Cortex of kidney (tissue), 1 donor: ENCODE measurements around the gene NCOA1.
"Not testable (repeated sequence)": the region's sequence is repeated elsewhere in the genome, so short reads cannot be mapped to it uniquely, and the experiment has no call there.

Source experiments
- DNase-seq: peaks from one replicate; lab custom pipeline; 2025; lab: John Stamatoyannopoulos, UW

Gene NCOA1

DNA sequence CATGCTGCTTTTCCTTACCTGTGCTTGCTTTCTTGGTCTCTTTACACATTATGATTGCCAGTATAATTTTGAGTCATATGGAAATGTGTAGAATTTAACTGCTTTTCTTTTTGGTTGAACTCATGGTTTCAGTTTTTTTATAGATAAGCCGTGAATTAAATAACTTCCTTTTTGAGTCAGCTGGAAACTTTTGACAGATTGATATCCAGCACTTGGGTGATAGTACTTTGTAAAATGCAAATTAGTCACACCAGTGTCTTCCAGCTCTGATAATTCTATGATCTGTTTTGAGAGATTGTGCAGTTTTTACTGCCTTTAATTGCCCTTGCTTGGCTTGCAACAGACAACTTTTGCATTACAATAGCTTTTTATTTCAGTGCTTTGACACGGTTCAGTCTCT, 86.4 kb downstream of the NCOA1 start:
- DNase-seq = no peak

DNA sequence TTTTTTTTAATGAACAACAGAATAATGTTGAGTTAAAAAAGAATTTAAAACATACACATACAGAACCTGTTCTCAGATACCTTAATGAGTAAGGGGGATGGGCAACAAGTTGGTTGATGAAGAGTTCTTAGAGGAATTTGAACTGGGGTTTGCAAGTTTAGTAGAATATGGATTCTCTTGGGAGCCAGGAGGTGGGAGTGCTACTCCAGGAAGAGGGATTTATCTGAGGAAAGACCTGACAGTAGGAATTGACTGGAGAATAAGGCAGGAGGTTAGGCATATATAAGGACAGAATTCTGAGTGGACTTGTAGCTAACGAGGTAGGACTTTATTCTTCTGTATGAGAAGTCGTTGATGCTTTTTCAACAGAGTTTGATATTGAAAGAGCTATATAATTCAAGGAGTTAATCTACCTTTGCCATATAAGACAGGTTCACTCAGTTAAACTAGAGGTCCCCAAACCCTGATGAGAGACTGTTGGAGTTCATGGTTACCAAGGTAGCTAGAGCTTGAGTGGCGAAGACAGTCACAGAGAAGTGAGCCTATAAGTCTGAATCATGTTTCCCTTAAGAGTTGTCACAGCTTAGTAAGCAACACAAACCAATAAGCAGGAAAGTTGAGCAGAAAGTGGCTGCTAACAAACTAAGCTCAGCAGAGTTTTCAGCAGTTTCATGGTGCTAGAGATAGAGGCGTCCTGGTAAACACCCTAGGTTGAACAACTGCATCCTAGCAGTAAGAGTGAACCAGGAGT, 88.2 kb downstream of the NCOA1 start:
- no peak for DNase-seq

DNA sequence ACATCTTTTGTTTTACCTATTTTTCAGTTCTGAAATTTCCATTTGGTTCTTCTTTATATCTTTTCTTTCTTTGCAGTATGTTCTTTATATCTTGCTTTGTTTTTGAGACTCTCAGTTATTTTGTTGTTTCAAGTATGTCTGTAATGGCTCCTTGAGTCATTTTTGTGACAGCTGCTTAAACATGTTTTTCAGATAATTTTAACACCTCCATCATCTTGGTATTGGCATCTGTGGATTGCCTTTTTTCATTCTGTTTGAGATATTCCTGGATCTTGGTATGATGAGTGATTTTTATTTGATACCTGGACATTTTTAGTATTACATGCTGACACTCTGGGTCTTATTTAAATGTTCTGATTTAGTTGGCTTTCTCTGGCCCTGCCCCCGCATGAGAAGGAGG, 89.5 kb downstream of the NCOA1 start:
- no peak for DNase-seq

DNA sequence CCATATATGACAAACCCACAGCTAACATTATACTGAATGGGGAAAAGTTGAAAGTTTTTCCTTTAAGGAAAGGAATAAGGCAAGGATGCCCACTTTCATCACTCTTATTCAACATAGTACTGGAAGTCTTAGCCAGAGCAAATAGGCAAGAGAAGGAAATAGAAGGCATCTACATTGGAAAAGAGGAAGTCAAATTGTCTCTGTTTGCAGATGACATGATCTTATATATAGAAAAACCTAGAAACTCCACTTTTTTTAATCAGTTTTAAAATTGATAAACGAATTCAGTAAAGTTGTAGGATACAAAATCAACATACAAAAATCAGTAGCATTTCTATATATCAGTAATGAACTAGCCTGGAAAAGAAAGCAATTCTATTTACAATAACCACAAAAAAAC, 90.9 kb downstream of the NCOA1 start:
- not testable (repeated sequence) for DNase-seq

DNA sequence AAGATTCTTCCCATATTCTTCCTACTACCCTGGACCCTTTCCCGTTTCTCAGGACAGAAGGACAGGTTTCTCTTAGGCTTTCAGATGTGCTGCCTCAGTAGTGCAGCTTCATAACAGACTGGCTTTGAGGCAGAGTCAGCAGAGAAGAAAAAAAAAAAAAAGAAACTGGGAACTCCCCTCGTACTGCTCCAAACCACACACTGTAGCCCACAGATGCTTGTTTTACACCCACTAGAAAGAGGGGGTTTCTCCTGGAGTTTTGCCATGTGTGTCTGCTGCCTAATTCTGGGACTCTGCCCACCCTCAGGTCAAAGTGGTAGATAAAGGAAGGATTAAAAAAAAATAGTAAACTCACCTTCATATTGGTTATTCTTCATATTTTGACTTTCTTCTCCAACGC, 95.9 kb downstream of the NCOA1 start:
- no peak for DNase-seq

DNA sequence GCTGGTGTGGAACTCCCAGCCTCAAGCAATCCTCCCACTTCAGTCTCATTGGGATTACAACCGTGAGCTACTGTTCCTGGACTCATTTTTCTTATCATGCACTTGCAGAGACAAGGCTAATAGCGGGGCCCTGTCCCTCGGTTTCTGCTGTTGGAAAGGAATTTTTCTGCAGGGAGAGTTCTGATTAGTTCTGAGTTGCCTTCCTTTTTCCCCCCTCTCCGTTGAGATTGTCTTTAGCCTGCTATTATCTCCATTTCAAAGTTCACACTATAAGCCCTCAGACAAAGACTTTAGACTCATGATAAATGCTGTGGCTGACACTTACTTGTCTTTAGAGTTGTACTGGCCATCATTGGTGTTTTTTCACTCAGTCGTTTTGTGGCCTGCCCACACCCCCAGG, 97.2 kb downstream of the NCOA1 start:
- no peak for DNase-seq

DNA sequence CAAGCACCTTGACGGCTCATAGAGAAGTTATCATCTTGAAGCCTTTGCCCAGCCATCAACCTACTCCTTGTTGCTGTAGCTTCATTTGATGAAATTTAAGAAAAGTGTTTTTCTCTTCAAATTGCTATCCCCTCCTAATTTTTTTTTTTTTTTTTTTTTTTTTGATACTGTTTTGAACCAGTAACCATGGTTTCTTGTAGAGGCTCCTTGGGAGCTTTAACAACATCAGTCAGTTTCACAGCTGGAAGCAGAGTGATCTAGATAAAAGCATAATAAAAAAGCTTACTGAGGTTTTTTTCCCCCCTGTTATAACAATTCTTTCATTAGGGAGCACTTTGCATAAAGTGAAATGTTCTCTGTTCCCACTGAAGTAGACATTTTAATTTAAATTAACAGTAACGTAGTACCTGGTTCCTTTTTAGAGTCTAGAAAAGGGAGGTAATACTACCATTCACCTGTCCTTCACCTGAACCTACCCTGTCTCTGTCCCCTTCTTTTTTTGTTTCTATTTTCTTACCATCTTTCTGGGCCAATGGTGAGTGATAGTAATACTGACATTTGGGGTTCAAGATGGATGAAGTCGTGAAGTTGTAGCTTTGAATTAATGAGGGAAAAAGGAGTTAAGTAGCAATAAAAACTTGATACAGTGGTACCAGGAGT, 101.5 kb downstream of the NCOA1 start:
- DNase-seq = no peak

DNA sequence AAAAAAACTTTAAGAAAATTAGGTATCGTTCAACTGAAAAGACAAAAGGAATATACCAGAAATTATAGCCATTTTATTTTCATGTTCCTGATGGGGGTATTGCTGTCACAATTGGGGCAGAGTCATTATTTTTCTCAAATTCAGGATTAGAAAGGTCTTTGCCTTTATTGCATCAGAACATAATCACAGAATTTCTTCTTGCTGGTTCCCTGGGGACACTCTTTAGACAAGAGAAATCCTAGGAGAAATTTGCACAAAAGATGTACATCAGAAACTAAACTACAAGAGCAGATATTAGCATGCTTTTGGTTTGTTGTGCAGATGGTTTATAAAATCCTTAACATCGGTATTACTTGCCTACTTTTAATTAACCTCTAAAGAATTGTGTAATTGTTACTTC, 103.2 kb downstream of the NCOA1 start:
- no peak for DNase-seq

DNA sequence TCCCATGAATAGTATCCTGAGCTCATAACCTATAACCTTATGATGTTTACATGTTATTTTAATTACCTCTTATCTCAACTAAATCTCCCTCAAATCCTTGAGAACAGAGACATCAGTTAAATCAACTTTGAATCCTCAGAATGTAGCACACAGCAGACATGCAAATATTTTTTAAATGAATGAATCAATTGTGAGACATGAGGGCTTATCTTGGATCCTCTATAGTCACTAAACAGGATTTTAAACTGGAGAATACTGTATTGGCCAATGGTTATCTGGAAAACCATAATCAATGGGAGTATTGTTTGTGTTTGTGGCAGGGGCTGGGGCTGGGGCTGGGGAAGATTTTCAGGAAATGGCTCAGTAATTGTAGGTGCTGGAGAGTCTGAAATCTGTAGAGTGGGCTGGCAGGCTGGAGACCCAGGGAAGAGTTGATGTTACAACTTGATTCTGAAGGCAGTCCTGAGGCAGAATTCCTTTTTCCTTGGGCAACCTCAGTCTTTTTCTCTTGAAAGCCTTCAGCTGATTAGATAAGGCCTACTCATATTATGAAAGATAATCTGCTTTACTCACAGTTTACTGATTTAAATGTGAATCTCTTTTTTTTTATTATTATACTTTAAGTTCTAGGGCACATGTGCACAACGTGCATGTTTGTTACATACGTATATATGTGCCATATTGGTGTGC, 106.3 kb downstream of the NCOA1 start:
- DNase-seq = no peak

DNA sequence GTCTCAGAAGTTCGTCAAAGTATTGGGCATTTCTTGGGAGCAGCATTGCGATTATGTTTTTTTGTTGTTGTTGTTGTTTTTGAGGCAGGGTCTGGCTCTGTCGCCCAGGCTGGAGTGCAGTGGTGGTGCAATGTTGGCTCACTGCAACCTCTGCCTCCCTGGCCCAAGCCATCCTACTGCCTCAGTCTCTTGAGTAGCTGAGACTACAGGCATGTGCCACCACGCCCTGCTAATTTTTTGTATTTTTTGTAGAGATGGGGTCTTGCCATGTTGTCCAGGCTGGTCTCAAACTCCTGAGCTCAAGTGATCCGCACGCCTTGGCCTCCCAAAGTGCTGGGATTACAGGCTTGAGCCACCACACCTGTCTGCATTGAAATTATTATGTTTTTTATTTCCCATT, 109.1 kb downstream of the NCOA1 start:
- DNase-seq = not testable (repeated sequence)

DNA sequence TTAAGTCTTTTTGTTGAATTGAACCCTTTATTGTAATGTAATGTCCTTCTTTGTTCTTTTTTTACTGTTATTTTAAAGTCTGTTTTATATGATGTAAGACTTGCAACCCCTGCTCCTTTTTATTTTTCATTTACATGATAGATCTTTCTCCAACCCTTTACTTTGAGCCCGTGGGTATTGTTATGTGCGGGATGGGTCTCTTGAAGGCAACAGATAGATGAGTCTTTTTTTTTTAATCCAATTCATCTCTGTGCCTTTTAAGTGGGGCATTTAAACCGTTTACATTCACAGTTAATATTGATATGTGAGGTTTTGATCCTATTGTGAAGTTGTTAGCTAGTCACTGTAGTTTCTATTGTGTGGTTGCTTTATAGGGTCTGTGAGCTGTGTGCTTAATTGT, 120.6 kb downstream of the NCOA1 start:
- DNase-seq = no peak

DNA sequence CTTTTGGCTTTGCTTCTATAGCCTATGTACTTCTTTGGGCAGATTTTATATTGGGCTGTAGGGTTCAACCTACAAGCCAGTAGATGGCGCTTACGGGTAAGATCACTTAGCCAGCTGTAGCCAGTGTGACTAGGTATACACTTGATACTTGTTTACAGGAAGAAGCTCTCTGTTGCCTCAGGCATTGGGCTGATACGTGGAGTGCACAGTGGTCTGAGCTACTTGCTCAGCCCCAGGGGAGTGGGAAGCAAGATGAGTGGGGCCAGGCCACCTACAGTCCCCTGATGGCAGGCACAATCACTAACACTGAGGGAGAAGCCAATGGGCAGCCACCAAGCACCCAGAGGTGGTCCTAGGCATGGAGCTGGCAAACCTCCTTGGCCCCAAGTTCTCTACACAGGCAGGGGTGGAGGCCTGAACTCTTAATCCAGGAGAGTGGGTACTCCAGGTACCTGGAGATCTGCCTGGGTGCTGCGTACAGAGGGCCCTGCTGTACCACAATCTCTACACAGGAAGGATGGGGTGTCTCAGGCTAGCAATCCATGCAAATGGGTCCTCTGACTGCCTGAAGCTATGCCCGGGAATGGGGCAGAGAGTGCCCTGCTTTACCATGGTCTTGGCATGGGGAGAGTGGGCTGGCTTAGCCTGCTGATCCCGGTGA, 122.2 kb downstream of the NCOA1 start:
- DNase-seq = no peak

DNA sequence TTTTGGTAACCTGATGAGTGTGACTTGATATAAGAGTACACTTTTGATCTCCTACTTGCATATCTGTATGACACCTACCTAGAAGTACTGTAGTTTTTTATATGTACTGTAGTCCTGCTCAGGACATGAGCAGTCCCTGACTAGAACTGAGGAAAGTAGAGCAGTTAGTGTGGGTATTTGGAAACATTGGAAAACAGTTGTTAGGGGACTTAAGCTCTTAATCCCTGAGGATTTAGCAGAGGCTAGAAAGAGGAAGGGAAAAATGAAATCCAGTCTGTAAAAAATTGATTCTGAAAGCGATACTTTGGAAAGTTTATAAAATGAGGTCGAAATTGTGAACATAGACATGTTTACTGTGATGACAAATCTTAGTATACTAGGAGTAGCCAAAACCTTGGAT, 125.6 kb downstream of the NCOA1 start:
- DNase-seq = no peak

DNA sequence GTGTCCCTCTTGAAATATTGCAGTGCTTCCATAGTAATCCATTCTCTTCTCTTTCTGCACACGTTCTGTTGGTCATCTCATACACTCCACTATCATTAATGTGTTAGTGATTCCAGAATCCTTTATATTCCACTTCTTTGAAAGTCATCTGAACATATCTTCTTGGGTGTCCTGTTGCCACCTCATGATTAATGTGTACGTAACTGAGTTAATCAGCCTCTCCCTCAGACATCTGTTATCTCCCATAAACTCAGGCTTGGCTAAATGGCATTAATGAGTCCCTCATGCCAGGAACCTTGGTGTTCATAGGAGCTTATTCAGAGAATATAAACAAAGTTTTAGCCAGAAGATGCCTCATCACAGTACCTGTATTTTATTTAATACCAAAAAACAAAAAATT, 126.4 kb downstream of the NCOA1 start:
- no peak for DNase-seq

DNA sequence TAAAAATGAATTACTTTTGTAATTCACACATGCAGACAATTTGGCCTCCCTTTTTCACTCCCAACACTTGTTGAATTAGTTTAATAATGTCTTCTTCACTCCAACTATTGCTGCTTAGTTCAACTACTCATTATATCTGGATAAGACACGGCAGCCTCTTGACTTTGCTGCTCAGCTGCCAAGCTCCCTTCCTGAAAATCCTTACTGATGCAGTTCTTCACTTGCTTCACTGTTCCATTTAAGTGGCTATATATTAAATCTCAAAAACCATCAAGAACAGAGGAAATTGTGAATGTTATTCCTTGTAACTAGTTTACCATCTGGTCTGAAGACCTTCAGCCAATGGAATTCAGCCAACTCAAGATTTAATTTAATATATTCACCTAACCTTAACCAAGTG, 127.1 kb downstream of the NCOA1 start:
- DNase-seq = no peak

DNA sequence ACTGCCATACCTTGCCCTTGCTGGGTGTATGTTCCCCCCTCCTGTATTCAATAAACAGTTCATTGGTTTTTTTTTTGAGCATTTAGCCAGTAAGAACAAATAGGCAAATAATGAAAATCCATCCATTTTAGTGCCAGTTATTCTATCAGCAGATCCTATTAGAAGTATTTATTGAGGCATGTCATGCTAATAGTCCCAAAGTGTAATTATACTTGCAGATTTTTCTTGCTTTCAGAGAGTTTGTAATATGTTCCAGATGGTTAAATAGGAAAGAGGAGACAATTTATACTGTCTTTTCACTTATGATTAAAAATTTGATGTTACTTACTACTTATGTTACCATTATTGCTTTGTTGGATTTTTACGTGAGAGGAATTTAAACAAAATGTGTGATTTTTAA, 127.6 kb downstream of the NCOA1 start:
- no peak for DNase-seq

DNA sequence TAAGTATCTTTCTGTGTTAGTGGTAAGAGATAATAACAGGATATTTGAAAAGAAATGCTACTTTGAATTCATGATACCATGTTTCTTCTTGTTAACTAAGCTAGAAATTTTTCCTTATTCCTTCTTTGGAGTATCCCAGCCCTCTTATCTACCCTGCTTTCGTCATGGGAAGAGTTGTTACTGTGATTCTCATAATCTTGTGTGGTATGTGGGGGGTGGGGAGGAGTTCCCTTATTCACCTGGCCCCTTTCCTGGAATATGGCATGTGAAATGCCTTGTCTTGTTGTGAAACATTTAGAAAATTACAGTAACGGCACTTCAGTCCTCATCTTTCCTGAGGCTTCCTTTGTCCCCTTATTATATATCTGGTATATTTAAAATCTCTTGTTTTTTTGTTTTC, 129.9 kb downstream of the NCOA1 start:
- no peak for DNase-seq

DNA sequence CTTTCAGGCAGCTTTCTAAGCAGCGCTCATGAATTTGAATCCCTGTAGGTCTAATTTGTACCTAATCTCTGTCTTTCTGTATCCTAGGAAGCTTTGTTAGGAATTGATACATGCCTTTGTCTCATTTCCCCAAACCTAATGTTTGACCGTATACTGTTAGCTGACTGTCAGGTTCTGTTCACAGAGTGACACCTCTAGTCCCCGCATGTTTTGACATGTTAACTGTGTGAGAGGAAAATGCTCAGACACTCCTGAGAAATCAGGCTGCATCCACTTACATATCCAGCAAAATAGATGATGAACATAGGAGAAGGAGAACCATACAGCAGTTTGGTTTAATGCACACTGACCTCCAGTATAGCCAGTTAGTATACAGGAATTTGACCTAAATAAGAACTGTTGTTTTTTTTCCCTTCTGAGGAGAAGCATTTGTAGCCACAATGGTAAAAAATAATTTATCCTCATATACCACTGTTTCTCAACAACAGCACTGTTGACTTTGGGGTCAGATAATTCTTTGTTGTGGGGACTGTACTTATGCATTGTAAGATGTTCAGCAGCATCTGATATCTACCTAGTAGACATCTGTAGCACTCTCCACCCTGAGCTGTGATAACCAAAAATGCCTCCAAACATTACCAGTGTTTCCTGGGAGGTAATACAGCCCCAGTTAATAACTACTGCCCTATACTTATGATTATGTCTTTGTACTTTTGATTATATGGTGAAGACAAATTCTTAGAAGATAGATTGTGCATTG, 130.9 kb downstream of the NCOA1 start:
- no peak for DNase-seq

DNA sequence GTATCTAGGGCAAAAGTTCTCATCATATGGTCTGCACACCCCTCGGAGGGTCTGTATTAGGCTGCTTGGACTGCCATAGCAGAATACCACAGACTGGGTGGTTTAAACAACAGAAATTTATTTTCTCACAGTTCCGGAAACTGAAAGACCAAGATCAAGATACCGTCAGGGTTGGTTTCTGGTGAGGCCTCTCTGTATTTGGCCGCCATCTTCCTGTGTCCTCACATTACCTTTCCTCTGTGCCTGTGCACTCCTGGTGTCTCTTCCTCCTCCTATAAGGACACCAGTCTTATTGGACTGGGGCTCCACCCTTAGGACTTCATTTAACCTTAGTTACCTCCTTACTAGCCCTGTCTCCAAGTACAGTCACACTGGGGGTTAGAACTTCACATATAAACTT, 132.5 kb downstream of the NCOA1 start:
- no peak for DNase-seq

DNA sequence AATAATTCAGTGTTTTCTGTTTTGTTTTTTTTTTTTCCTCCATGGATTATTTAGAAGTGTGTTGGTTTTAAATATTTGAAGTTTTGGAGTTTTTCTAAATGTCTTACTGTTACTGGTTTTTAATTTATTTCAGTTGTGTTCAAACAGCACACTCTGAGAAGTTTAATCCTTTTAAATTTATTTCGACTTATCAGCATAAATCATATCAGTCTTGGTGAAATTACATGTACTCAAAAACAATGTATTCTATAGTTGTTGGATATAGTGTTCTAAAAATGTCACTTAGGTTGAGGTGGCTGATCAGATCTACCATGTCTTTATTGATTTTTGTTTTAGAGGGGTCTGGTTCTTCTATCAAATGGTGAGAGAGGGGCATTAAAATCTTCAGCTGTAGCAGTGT, 134.7 kb downstream of the NCOA1 start:
- no peak for DNase-seq

DNA sequence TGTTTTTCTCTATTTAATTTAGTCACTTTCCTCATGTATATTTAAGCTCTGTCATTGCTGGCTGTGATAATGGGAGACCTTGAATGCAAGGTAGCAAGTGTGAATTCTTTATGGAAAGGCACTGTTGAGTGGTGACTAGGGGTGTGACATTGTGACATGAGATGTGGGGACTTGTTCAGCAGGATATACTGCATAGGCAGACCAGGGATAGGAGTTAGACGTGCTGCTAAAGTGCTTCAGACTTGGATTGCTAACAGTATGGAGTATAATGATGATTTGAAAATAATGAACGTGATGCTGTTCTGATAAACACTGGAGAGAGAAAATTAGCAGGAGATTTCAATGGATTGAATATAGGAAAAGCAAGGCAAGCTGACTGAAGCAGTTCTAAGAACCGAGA, 135.1 kb downstream of the NCOA1 start:
- DNase-seq = no peak

DNA sequence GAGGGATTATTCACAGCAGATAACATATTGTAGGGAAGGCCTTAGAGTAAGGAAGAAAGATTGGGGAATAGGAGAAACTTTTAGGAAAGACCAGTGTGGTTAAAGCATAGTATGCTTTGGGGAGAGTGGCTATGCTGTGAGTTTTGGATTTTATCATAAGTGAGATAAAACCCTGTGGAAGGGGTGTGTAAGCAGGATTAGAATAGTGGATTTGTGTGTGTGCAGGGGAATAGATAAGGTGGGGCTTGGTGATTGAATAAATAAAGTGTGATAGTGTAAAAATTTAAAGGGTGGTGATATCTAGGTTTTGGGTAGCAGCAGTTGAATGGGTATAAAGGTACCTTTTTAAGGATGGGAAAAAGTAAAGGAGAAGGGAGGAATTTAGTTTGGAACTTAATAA, 137.7 kb downstream of the NCOA1 start:
- DNase-seq = no peak
